ENCODE results near the gene TMEM205.

DNA sequence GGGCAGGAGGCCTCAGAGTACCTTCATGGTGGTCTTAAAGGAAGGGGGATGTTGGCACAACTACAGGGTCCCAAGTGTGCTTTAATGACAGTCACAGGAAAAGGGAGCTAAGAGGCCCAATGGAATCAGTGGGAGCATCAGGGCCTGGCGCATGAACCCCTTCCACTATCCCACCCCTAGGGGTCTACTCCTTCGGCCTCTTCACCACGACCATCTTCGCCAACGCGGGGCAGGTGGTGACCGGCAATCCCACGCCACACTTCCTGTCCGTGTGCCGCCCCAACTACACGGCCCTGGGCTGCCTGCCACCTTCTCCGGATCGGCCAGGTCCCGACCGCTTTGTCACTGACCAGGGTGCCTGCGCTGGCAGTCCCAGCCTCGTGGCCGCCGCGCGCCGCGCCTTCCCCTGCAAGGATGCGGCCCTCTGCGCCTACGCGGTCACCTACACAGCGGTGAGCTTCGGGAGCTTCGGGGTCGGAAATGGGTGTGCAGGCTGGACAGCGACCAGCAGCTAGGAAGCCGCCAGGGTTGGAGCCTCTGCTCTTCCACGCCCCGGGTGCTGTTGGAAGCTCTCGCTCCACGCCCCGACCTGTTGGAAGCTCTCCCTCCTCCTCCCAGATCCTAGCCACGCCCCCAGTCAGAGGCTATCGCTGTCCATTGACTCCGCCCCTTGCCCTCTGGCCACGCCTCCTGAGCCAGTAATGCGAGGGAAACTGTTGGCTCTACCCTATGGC lies 15.1 kb upstream of the TMEM205 start:
- no peak for TF ChIP-seq CTCF (IDR thresholded peaks at IDR 0.05; ENCODE audit: low read depth, low read length, poor library complexity, severe bottlenecking)
- no peak for TF ChIP-seq EZH2phosphoT487 (IDR thresholded peaks at IDR 0.05; ENCODE audit: borderline replicate concordance, low read length)
